Measurements from ENCODE around the gene PLIN1. TPM values are rescaled to one million over a fixed set of nuclear protein-coding genes. Genes with fewer than 3 reads are reported as not detected.

The PLIN1 gene
- polyA plus RNA-seq (2013), result 0.30 TPM

- Histone ChIP-seq H3K27ac (ENCODE audit: insufficient read depth in 1 of 2, low read depth in 1 of 2, low read length in 2 of 2, poor library complexity in 1 of 2, severe bottlenecking in 2 of 2) (no peak within 1 kb of the TSS), H3K4me1 (ENCODE audit: control extremely low read depth in 1 of 4, control insufficient read depth in 4 of 4, insufficient read depth in 4 of 4, low read length in 3 of 4) (no peaks in the 10 kb centered on the region), H3K36me3 (ENCODE audit: control insufficient read depth in 4 of 4, insufficient read depth in 4 of 4, low read length in 3 of 4) (peaks cover 0 to 15% (median 7%) of the 10 kb centered on the region in 4 experiments), H3K4me3 (ENCODE audit: control insufficient read depth in 1 of 7, extremely low read depth in 1 of 7, insufficient read depth in 4 of 7, low read depth in 2 of 7, low read length in 6 of 7) (no peak within 1 kb of the TSS), H3K9me3 (ENCODE audit: control extremely low read depth in 1 of 5, control insufficient read depth in 4 of 5, insufficient read depth in 2 of 5, low read depth in 1 of 5, low read length in 4 of 5) (no peaks in the 10 kb centered on the region), H3K27me3 (replicated peaks in 2 of 5; ENCODE audit: control insufficient read depth in 4 of 5, insufficient read depth in 5 of 5, low read length in 4 of 5) (peaks cover 0 to 3% (median 0%) of the 10 kb centered on the region in 5 experiments)
- no peak for DNase-seq
- ChIA-PET CTCF (no interaction called here), POLR2A (no interaction called here)
- 100% methylated on average over 2 of the region's 2 CpGs for WGBS (ENCODE audit: insufficient coverage)
Observed at GRCh38 chr15:89679212-89679611, at the start of gene PLIN1. TSS of gene PLIN1 (minus strand) at chr15:89679367. CDS start at chr15:89677489, 1,878 bp downstream.

- H3K4me3 ChIP-seq (ENCODE audit: control insufficient read depth in 1 of 7, extremely low read depth in 1 of 7, insufficient read depth in 4 of 7, low read depth in 2 of 7, low read length in 6 of 7), result no peak overlapping the region
- DNase-seq, result no peak
- H3K27me3 ChIP-seq (replicated peaks in 2 of 5; ENCODE audit: control insufficient read depth in 4 of 5, insufficient read depth in 5 of 5, low read length in 4 of 5), result peaks cover 0 to 4% (median 0%) of the 10 kb centered on the region in 5 experiments
- peaks cover 0 to 9% (median 5%) of the 10 kb centered on the region in 5 experiments for H3K9me3 ChIP-seq (ENCODE audit: control extremely low read depth in 1 of 5, control insufficient read depth in 4 of 5, insufficient read depth in 2 of 5, low read depth in 1 of 5, low read length in 4 of 5)
- ChIA-PET CTCF (no interaction called here), POLR2A (no interaction called here)
- no peaks in the 10 kb centered on the region for H3K4me1 ChIP-seq (ENCODE audit: control extremely low read depth in 1 of 4, control insufficient read depth in 4 of 4, insufficient read depth in 4 of 4, low read length in 3 of 4)
- 67% methylated on average over 2 of the region's 2 CpGs for WGBS (ENCODE audit: insufficient coverage)
- H3K27ac ChIP-seq (ENCODE audit: insufficient read depth in 1 of 2, low read depth in 1 of 2, low read length in 2 of 2, poor library complexity in 1 of 2, severe bottlenecking in 2 of 2), result no peak overlapping the region
- no peaks in the 10 kb centered on the region for H3K36me3 ChIP-seq (ENCODE audit: control insufficient read depth in 4 of 4, insufficient read depth in 4 of 4, low read length in 3 of 4)
Observed at GRCh38 chr15:89728254-89728653, 49.1 kb upstream of the PLIN1 start.

GRCh38 chr15:89725064-89725463, 45.9 kb upstream of the PLIN1 start:
- WGBS (ENCODE audit: insufficient coverage), result 100% methylated on average over 1 of the region's 1 CpG
- no peaks in the 10 kb centered on the region for H3K4me1 ChIP-seq (ENCODE audit: control extremely low read depth in 1 of 4, control insufficient read depth in 4 of 4, insufficient read depth in 4 of 4, low read length in 3 of 4)
- ChIA-PET CTCF (no interaction called here), POLR2A (interaction anchor here (0.6 kb wide), 1 partner anchor 118 kb away, joined by 3 read pairs; no protein-coding TSS in a partner anchor)
- DNase-seq, result no peak
- H3K27ac ChIP-seq (ENCODE audit: insufficient read depth in 1 of 2, low read depth in 1 of 2, low read length in 2 of 2, poor library complexity in 1 of 2, severe bottlenecking in 2 of 2), result no peak overlapping the region
- H3K27me3 ChIP-seq (replicated peaks in 2 of 5; ENCODE audit: control insufficient read depth in 4 of 5, insufficient read depth in 5 of 5, low read length in 4 of 5), result peaks cover 0 to 2% (median 0%) of the 10 kb centered on the region in 5 experiments
- H3K9me3 ChIP-seq (ENCODE audit: control extremely low read depth in 1 of 5, control insufficient read depth in 4 of 5, insufficient read depth in 2 of 5, low read depth in 1 of 5, low read length in 4 of 5), result peaks cover 0 to 15% (median 5%) of the 10 kb centered on the region in 5 experiments
- H3K36me3 ChIP-seq (ENCODE audit: control insufficient read depth in 4 of 4, insufficient read depth in 4 of 4, low read length in 3 of 4), result no peaks in the 10 kb centered on the region
- no peak overlapping the region for H3K4me3 ChIP-seq (ENCODE audit: control insufficient read depth in 1 of 7, extremely low read depth in 1 of 7, insufficient read depth in 4 of 7, low read depth in 2 of 7, low read length in 6 of 7)

GRCh38 chr15:89724621-89725020, 45.5 kb upstream of the PLIN1 start:
- H3K27me3 ChIP-seq (replicated peaks in 2 of 5; ENCODE audit: control insufficient read depth in 4 of 5, insufficient read depth in 5 of 5, low read length in 4 of 5), result peaks cover 0 to 2% (median 0%) of the 10 kb centered on the region in 5 experiments
- H3K4me3 ChIP-seq (ENCODE audit: control insufficient read depth in 1 of 7, extremely low read depth in 1 of 7, insufficient read depth in 4 of 7, low read depth in 2 of 7, low read length in 6 of 7), result no peak overlapping the region
- CTCF ChIA-PET, result no interaction called here
- no peaks in the 10 kb centered on the region for H3K4me1 ChIP-seq (ENCODE audit: control extremely low read depth in 1 of 4, control insufficient read depth in 4 of 4, insufficient read depth in 4 of 4, low read length in 3 of 4)
- POLR2A ChIA-PET, result no interaction called here
- H3K27ac ChIP-seq (ENCODE audit: insufficient read depth in 1 of 2, low read depth in 1 of 2, low read length in 2 of 2, poor library complexity in 1 of 2, severe bottlenecking in 2 of 2), result no peak overlapping the region
- peaks cover 0 to 15% (median 5%) of the 10 kb centered on the region in 5 experiments for H3K9me3 ChIP-seq (ENCODE audit: control extremely low read depth in 1 of 5, control insufficient read depth in 4 of 5, insufficient read depth in 2 of 5, low read depth in 1 of 5, low read length in 4 of 5)
- DNase-seq, result no peak
- WGBS (ENCODE audit: insufficient coverage), result 100% methylated on average over 1 of the region's 1 CpG
- no peaks in the 10 kb centered on the region for H3K36me3 ChIP-seq (ENCODE audit: control insufficient read depth in 4 of 4, insufficient read depth in 4 of 4, low read length in 3 of 4)

GRCh38 chr15:89723031-89723430, 43.9 kb upstream of the PLIN1 start:
- ChIA-PET POLR2A (no interaction called here), CTCF (interaction anchor here (1.2 kb wide), 1 partner anchor 14 kb away, joined by 3 read pairs; no protein-coding TSS in a partner anchor)
- no CpG with 5 or more reads among the region's 3 CpGs for WGBS (ENCODE audit: insufficient coverage)
- Histone ChIP-seq H3K27me3 (replicated peaks in 2 of 5; ENCODE audit: control insufficient read depth in 4 of 5, insufficient read depth in 5 of 5, low read length in 4 of 5) (peaks cover 0 to 2% (median 0%) of the 10 kb centered on the region in 5 experiments), H3K9me3 (ENCODE audit: control extremely low read depth in 1 of 5, control insufficient read depth in 4 of 5, insufficient read depth in 2 of 5, low read depth in 1 of 5, low read length in 4 of 5) (peaks cover 0 to 15% (median 5%) of the 10 kb centered on the region in 5 experiments), H3K4me1 (ENCODE audit: control extremely low read depth in 1 of 4, control insufficient read depth in 4 of 4, insufficient read depth in 4 of 4, low read length in 3 of 4) (no peaks in the 10 kb centered on the region), H3K4me3 (ENCODE audit: control insufficient read depth in 1 of 7, extremely low read depth in 1 of 7, insufficient read depth in 4 of 7, low read depth in 2 of 7, low read length in 6 of 7) (no peak overlapping the region), H3K27ac (ENCODE audit: insufficient read depth in 1 of 2, low read depth in 1 of 2, low read length in 2 of 2, poor library complexity in 1 of 2, severe bottlenecking in 2 of 2) (no peak overlapping the region), H3K36me3 (ENCODE audit: control insufficient read depth in 4 of 4, insufficient read depth in 4 of 4, low read length in 3 of 4) (no peaks in the 10 kb centered on the region)
- no peak for DNase-seq

GRCh38 chr15:89714775-89715174, 35.6 kb upstream of the PLIN1 start:
- POLR2A ChIA-PET, result no interaction called here
- WGBS (ENCODE audit: insufficient coverage), result no CpG with 5 or more reads among the region's 2 CpGs
- CTCF ChIA-PET, result no interaction called here

GRCh38 chr15:89707577-89707976, 28.4 kb upstream of the PLIN1 start:
- ChIA-PET POLR2A (no interaction called here), CTCF (no interaction called here)
- H3K4me1 ChIP-seq (ENCODE audit: control extremely low read depth in 1 of 4, control insufficient read depth in 4 of 4, insufficient read depth in 4 of 4, low read length in 3 of 4), result no peaks in the 10 kb centered on the region
- H3K27ac ChIP-seq (ENCODE audit: insufficient read depth in 1 of 2, low read depth in 1 of 2, low read length in 2 of 2, poor library complexity in 1 of 2, severe bottlenecking in 2 of 2), result no peak overlapping the region
- H3K27me3 ChIP-seq (replicated peaks in 2 of 5; ENCODE audit: control insufficient read depth in 4 of 5, insufficient read depth in 5 of 5, low read length in 4 of 5), result peaks cover 0 to 3% (median 0%) of the 10 kb centered on the region in 5 experiments
- H3K4me3 ChIP-seq (ENCODE audit: control insufficient read depth in 1 of 7, extremely low read depth in 1 of 7, insufficient read depth in 4 of 7, low read depth in 2 of 7, low read length in 6 of 7), result no peak overlapping the region
- WGBS (ENCODE audit: insufficient coverage), result no CpG with 5 or more reads among the region's 1 CpG
- no peak for DNase-seq
- no peaks in the 10 kb centered on the region for H3K36me3 ChIP-seq (ENCODE audit: control insufficient read depth in 4 of 4, insufficient read depth in 4 of 4, low read length in 3 of 4)
- H3K9me3 ChIP-seq (ENCODE audit: control extremely low read depth in 1 of 5, control insufficient read depth in 4 of 5, insufficient read depth in 2 of 5, low read depth in 1 of 5, low read length in 4 of 5), result peaks cover 0 to 3% (median 0%) of the 10 kb centered on the region in 5 experiments

More at GRCh38 chr15:89714775-89715174, 35.6 kb upstream of the PLIN1 start:
- Histone ChIP-seq H3K27ac (ENCODE audit: insufficient read depth in 1 of 2, low read depth in 1 of 2, low read length in 2 of 2, poor library complexity in 1 of 2, severe bottlenecking in 2 of 2) (no peak overlapping the region), H3K36me3 (ENCODE audit: control insufficient read depth in 4 of 4, insufficient read depth in 4 of 4, low read length in 3 of 4) (no peaks in the 10 kb centered on the region), H3K27me3 (replicated peaks in 2 of 5; ENCODE audit: control insufficient read depth in 4 of 5, insufficient read depth in 5 of 5, low read length in 4 of 5) (peaks cover 0 to 3% (median 0%) of the 10 kb centered on the region in 5 experiments), H3K9me3 (ENCODE audit: control extremely low read depth in 1 of 5, control insufficient read depth in 4 of 5, insufficient read depth in 2 of 5, low read depth in 1 of 5, low read length in 4 of 5) (peaks cover 0 to 3% (median 0%) of the 10 kb centered on the region in 5 experiments), H3K4me1 (ENCODE audit: control extremely low read depth in 1 of 4, control insufficient read depth in 4 of 4, insufficient read depth in 4 of 4, low read length in 3 of 4) (no peaks in the 10 kb centered on the region), H3K4me3 (ENCODE audit: control insufficient read depth in 1 of 7, extremely low read depth in 1 of 7, insufficient read depth in 4 of 7, low read depth in 2 of 7, low read length in 6 of 7) (no peak overlapping the region)
- no peak for DNase-seq
